Ecto neural progenitor cell (in vitro differentiated cells): ENCODE data around the gene XDH.

ENCODE experiments used
- DNase-seq: peaks from one replicate; pipeline ENCODE4 v3.0.0-alpha.2; 2018; ENCODE audit warnings: low spot score

XDH gene

DNA sequence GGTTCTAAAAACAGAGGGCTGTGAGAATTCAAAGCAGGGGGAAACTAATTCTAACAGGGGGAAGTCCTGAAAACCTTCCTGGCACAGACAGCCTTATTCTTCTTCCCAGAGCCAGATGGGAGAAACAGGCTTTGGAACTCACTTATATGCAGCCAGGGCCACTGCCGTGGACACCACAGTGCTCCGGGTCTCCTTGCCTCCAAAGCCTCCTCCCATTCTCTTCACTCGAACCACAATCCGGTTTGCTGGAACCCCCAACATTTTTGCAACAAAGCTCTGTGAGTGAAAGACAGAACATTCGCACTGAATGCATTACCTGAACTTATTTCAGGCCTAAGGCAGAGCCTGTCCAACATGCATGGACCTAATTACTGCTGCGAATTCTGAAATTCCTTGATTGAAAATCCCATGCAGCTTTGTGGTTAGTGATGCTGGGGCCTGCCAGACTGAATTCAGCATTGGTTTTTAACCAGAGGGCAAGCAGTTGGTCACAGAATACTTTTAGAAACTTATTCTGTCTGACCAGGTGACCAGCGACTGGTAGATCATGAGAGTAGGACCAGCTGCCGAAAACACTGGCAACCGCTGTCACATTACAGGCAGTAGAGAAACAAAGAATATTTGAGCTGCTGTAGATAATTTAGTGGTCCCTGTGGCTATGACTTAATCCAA lies 48.6 kb downstream of the XDH start:
- no peak for DNase-seq

DNA sequence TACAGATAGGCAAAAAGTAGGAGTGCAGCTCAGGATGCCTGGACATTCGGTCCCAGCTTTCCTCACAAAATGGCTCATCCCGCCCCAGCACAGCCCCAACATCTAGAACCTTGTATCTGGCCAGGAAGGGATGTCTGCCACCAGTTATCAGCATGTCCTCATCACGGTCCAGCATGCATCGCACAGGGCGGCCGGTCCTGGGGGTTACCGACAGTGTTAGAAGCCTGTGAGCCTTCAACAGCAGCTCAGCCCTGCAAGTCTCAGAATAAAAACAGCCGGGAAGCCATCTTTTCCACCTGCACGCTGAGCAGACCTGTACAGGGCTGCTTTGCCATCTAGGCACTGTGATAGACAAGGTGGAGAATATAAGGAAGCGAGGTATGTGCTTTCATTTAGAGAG lies 49.2 kb downstream of the XDH start:
- DNase-seq, result no peak

- DNase-seq, result peak; percentile 18
Measured at GRCh38 chr2:31363956-31364750, 50.4 kb downstream of the XDH start.

DNA sequence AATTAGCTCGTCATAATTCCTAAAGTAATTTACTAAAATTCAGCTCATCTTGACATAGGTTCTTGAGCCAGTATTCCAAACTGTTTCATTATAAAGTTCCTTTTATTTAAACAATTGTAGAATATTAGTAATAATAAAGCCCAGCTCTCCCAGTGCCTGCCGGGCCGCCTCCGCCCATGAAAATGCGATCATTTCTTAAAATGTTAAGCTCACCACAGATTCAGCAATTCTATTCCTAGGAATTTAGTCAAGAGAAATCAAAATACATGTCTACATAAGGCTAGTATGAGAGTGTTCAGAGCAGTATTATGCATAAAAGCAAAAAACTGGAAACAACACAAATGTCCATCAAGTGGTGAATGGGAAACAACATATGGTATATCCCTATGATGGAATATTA lies 52.0 kb downstream of the XDH start:
- no peak for DNase-seq

DNA sequence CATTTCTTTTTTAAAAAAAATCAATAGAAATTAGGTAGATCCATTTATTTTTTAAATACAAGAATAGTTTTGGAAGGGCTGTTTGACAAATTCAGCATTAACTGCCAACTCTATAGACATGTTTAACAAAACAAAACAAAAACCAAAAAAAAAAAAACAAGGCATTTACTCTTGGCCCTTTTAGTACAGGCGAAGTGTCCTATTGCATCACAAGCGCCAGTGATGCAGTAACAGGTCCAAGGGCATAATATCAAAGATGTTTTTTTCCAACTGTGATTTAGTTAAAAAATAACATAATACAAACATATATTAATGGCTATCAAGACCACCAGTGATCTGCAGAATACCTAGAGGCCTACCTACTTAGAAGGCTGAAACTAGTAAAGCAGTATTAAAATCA lies 55.3 kb downstream of the XDH start:
- DNase-seq, result no peak

DNA sequence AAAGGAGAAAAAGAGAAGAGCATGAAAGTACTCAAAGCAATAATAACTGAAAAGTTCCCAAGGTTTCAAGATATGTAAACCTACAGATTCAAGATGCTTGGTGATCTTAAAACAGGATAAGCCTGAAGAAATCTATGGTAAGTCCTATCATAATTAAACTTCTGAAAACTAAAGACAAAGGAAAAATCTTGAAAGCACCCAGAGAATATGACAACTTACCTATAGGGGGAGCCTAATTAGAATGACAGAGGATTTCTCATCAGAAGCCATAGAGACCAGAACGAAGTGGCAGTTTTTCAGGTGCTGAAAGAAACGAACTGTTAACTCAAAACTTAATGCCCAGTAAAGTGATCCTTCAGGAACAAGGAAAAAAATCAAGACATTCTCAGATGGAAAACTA lies 59.7 kb downstream of the XDH start:
- DNase-seq, result no peak

DNA sequence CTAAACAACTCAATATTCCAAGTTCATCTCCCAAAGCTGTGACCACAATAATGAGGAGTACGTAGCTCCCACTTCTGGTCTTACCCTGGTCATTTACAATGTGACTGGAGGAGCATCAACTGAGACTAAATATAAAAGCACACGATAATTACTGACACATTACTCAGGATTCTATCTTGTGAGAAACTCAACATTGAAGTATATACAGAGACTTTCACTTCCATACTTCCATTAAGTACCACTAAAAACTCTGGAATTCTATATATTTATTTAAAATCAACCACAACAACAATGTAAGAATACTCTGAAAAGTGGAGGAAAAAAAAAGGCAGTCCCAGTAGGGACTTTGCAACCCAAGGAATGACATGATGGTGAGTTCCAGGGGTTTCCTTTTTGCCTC lies 61.4 kb downstream of the XDH start:
- DNase-seq, result no peak

- no peak for DNase-seq
Measured at GRCh38 chr2:31349684-31350083, 64.9 kb downstream of the XDH start.

GRCh38 chr2:31349160-31349559 lies 65.4 kb downstream of the XDH start:
- DNase-seq, result no peak

DNA sequence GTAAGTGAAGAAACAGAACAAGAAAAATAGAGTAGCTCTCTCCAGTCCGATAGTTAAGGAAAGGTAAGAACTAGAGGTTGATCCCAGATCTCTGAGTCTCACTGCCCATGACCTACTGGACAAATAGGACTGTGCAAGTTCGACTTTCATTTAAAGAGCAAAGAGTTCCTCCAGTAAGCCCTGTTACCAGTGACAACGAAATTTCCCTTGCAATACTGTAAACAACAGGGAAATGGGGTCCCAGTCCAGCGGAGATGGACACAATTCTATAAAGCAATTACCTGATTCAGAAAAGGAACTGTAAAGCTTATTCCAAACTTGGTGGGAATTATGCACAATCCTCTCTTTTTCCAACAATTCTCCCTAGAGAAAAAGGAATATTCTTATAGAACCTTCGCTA lies 65.9 kb downstream of the XDH start:
- no peak for DNase-seq

DNA sequence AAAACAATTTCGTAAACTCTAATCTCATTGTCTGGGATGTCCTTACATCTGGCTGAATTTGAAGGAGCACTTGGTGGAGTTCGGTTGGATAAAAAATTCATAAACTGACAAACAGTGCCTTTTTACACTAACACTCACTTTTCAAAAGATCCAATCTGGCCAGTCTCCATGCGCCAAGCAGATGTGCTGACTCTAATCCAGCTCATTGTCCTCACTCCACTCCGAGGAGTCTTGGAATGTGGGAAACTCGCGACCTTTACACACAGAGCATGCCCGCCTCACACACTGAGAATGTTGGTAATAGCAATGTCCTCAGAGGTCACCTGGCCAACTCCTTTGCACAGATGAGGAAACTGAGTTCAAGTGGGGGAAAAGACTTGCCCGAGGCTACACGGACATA lies 66.8 kb downstream of the XDH start:
- no peak for DNase-seq

DNA sequence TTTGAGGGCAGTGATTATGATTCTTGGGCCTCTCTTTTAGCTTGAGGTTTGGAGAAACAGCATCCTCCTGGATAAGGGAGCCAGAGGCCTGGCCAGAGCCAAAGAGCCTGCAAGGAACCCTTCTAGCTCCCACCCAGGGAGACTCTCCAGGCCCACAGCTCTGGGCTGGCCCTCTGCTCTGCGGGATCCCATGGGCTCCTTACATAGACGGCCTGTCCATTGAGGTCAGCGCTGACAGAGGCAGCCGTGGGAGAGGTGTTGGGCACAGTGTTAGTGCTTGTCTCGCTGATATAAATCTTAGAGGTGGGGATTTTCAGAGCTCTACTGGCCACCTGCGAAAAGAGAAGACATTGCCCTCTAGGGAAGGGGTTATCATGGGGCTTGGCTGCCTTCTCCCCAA lies 67.2 kb downstream of the XDH start:
- DNase-seq, result no peak

DNA sequence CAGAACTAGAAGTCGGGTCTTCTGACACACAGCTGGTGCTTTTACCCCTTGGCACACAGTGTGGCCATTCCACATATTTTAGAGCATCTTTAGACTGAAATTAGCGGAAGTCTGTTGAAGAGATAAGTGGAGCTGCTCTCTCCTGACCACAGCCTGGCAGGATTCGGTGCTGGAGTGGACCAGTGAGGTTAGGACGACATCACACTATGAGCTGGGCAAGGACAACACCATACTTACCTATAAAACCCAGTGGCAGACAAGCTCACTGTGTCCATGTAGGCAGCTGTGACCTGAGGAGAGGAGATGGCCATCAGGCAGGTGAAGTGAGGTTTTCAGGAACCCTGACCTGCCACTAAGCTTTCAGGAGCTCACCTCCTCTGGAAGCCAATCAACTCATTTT lies 70.1 kb downstream of the XDH start:
- no peak for DNase-seq

GRCh38 chr2:31341351-31341750 lies 73.2 kb downstream of the XDH start:
- DNase-seq, result no peak

GRCh38 chr2:31339696-31340095 lies 74.8 kb downstream of the XDH start:
- no peak for DNase-seq

- DNase-seq, result no peak
Measured at GRCh38 chr2:31337860-31338259, 76.7 kb downstream of the XDH start.

DNA sequence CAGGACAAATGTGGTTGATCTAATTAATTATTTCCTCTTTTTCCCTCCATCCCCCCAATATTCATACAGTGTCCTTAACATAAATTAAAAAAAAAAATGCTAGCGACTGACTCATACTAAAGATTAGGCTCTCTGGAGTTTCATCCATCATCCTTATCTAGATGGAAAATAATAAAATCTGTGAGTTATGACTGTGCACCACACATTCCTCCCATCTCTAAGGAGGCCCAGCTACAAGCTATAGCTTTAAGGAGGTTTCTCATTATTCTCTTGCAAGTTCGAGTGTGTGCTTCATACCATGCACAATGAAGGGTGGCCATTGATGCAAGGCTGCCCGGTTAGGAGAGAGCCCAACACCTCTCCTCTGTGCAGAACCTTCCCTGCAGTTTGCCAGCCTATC lies 77.3 kb downstream of the XDH start:
- DNase-seq, result no peak

DNA sequence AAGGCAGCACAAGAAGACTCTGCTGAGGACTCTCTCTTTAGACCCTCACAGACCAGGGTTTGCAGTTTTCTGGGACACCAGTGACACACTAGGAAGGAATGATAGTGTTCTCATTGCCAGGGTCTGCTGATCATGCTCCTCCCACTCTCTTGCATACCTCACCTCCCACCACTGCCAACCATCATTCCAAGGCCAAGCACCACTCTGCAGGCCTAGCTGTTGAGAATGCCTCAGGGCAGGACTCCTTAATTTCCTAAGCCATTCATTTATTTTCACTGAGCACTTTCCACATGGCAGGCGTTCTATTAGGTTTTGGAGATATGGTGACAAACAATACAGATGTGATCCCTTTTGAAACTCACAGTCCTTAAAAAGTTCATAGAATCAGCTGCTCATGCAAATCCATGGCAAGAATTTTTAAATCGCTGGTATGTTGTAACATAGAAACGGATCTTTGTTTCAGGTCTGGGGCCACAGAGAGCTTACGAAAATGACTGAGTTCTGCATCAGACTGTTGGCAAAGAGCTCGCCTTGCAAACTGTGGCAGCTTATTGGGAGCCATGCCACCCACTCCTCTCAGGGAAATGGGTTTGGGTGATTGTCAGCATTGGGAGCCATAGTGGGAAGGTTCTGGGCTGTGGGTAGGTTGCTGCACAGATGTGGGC lies 78.5 kb downstream of the XDH start:
- no peak for DNase-seq

DNA sequence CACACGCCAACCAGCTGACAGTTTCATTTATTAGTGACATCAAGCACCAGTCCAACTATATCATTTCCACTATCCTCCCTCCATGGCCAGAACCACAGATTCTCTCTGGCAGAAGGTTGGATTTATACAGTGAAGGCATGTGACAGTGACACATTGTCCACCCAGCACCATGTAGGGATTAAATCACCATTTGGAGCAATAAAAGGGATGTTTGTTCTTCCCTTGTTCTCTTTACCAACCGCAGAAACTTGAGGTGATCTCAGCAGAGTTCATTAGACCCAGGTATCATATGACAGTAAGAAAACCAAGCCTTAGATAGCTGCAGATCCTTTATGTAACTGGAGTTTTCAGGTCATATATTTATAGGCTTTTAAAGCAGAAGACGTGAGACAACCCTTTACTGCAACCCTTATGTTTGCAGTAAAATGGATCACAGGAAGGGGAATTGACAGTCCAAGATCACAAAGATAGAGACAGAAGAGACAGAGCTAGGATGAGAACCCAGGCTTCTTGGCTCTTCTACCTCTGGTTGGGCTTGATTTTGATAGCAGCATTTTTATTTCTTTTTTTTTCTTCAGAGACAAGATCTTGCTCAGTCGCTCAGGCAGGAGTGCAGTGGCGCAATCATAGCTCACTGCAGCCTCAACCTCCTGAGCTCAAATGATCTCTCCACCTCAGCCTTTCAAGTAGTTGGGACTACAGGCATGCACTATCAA lies 80.1 kb downstream of the XDH start:
- DNase-seq, result no peak

DNA sequence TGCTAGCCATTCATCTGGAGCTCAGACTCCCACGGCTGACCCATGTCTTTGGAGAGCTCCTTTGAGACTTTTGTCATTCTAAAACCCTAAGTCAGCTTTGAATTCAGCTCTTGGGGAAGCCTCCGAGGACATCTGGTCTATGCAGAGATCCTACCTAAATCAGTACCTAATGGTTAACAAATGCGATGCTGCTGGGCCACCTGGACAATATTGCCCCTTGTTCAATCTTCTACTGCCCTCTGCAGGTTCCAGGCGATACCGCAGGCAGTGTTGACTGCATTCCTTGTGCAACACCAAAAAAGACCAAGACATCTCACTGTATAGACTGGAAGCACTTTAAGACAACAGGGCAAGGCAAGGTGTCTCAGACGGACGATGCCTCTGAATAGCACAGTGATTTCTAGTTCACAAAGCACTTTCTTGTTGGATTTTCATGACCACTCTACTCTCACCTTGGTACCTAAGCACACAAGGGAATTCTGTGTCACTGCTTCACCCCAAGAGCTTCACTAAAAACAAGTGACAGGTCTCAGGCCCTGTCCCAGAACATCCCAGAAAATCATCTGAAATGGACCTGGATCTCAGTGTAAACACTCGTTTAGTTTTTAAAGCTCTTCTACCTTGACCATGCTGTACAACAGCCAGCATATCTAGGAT lies 80.9 kb downstream of the XDH start:
- peak; percentile 84 for DNase-seq

DNA sequence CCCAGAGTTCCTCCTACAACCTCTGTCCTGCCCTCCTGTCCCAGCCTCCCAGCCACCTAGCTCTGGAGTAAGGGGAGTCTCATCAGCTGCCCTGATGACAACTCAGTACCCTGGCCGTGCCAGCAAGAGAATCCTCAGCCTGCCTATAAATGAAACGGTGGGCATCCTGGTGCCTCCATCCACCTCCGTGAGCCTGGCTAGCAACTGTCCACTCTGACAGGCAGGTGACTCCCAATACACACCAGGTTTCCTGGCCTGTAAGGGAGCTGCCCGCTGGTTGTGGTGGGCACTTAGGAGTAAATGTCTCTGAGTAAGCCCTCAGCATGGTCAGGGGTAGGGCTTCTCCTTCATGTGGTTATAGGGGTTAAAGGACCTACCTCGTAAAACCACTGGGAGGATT lies 81.5 kb downstream of the XDH start:
- DNase-seq, result no peak

DNA sequence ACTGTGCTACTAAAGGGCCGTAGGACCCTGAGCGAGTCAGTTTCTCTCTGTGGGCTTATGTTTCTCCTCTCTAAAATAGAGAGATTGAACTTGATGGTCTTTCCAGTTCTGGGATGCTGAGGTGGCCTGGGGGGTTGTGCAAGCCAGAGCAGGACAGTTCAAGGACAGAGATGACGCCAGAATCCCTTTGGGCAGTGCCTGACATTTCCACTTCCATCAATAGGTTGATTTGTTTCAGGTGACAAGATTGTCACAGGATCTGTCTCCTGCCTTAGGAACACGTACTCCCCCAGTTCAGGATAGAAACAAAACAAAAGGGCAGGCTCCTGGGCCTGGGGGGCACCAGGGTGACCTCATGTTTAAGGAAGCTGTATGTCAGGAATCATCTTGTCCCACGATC lies 82.0 kb downstream of the XDH start:
- DNase-seq, result no peak
